ENCODE data around the gene OR7G2. TPM values are rescaled to one million over a fixed set of nuclear protein-coding genes. Genes with fewer than 3 reads are reported as not detected.

The OR7G2 gene
- total and polyA plus RNA-seq, 2 donors (not counting 3 experiments of a cell fraction or from before 2014, with no cell fraction given) = not detected

DNA sequence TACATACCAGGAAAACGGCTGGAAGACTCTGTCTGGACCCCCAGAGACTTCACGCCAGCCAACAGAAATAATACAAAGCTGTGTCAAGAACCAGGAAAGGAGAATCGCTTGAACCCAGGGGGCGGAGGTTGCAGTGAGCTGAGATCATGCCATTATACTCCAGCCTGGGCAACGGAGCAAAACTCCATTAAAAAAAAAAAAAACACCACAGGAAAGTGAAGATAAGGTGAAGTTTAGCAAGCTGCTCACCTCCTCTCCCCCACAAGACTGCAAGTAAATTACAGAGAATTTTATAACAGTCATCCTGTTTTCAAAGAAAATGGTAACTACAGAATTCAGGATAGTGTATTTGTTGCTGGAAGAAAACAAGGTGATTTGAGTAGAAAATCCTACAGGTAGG lies 9.3 kb upstream of the OR7G2 start:
- H3K36me3 ChIP-seq (ENCODE audit: control insufficient read depth in 2 of 2, extremely low read depth in 1 of 2, insufficient read depth in 2 of 2, low read length in 2 of 2) = no peaks in the 10 kb centered on the region
- dilution Hi-C loops (cut with MboI; ENCODE audit: extremely low pct_ligation_motif_present, low sequenced_read_pairs) = no loop called here
- no peaks in the 10 kb centered on the region for H3K9me3 ChIP-seq (replicated peaks; ENCODE audit: control insufficient read depth, insufficient read depth, low read length)
- DNase-seq (ENCODE audit: low read depth, low spot score) (no peak), FAIRE-seq (no peak)
- H3K9ac ChIP-seq (replicated peaks; ENCODE audit: extremely low read depth, insufficient read depth, low read length) = no peak overlapping the region
- no peaks in the 10 kb centered on the region for H3K27me3 ChIP-seq (ENCODE audit: control insufficient read depth in 2 of 2, insufficient read depth in 2 of 2, low read length in 2 of 2)
- ChIA-PET POLR2A (no interaction called here), CTCF (interaction anchor here (0.6 kb wide), 1 partner anchor 16 kb away, joined by 3 read pairs; no protein-coding TSS in a partner anchor)
- H3K27ac ChIP-seq (ENCODE audit: insufficient read depth, low read depth, low read length) = no peak overlapping the region
- H3K4me1 ChIP-seq (ENCODE audit: control insufficient read depth, extremely low read depth, insufficient read depth, low read length) = no peaks in the 10 kb centered on the region
- H3K79me2 ChIP-seq (ENCODE audit: control insufficient read depth, insufficient read depth, low read length) = no peaks in the 10 kb centered on the region
- H3K4me3 ChIP-seq (replicated peaks in 1 of 3; ENCODE audit: insufficient read depth in 1 of 3, low read depth in 1 of 3, low read length in 3 of 3) = no peak overlapping the region
- H3K9me1 ChIP-seq (replicated peaks; ENCODE audit: control insufficient read depth, extremely low read depth, insufficient read depth, low read length) = no peaks in the 10 kb centered on the region
- no TSS peak for BruUV-seq (replicated peaks)
- H3K4me2 ChIP-seq (ENCODE audit: insufficient read depth, low read length) = no peak overlapping the region
- intact Hi-C loops (cut with micrococcal nuclease) = no loop called here
- TF ChIP-seq POLR2AphosphoS5 (IDR thresholded peaks at IDR 0.05; ENCODE audit: insufficient read depth, low read depth, low read length) (no peak), JUN (IDR thresholded peaks at IDR 0.05; ENCODE audit: borderline replicate concordance, insufficient read depth, insufficient read length, low read depth) (no peak), GATA2 (IDR thresholded peaks at IDR 0.05; ENCODE audit: insufficient read depth, insufficient read length, low read depth, low read length) (no peak)
- TF ChIP-seq, protein P1, sequence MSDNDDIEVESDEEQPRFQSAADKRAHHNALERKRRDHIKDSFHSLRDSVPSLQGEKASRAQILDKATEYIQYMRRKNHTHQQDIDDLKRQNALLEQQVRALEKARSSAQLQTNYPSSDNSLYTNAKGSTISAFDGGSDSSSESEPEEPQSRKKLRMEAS (IDR thresholded peaks at IDR 0.05; ENCODE audit: insufficient read depth, insufficient read length) = no peak
- H4K20me1 ChIP-seq (replicated peaks; ENCODE audit: control insufficient read depth, extremely low read depth, insufficient read depth, low read length) = no peaks in the 10 kb centered on the region
- H2AFZ ChIP-seq (ENCODE audit: low read depth, low read length) = no peak overlapping the region

- H4K20me1 ChIP-seq (replicated peaks; ENCODE audit: control insufficient read depth, extremely low read depth, insufficient read depth, low read length) = no peaks in the 10 kb centered on the region
- H3K9ac ChIP-seq (replicated peaks; ENCODE audit: extremely low read depth, insufficient read depth, low read length) = no peak within 1 kb of the TSS
- no peaks in the 10 kb centered on the region for H3K79me2 ChIP-seq (ENCODE audit: control insufficient read depth, insufficient read depth, low read length)
- DNase-seq (ENCODE audit: low read depth, low spot score) = no peak
- no peaks in the 10 kb centered on the region for H3K9me3 ChIP-seq (replicated peaks; ENCODE audit: control insufficient read depth, insufficient read depth, low read length)
- H3K4me2 ChIP-seq (ENCODE audit: insufficient read depth, low read length) = no peak within 1 kb of the TSS
- no peaks in the 10 kb centered on the region for H3K36me3 ChIP-seq (ENCODE audit: control insufficient read depth in 2 of 2, extremely low read depth in 1 of 2, insufficient read depth in 2 of 2, low read length in 2 of 2)
- CTCF ChIA-PET = no interaction called here
- intact Hi-C loops (cut with micrococcal nuclease) = no loop called here
- H3K27ac ChIP-seq (ENCODE audit: insufficient read depth, low read depth, low read length) = no peak within 1 kb of the TSS
- dilution Hi-C loops (cut with MboI; ENCODE audit: extremely low pct_ligation_motif_present, low sequenced_read_pairs) = no loop called here
- BruUV-seq (replicated peaks) = no TSS peak
- no peaks in the 10 kb centered on the region for H3K4me1 ChIP-seq (ENCODE audit: control insufficient read depth, extremely low read depth, insufficient read depth, low read length)
- POLR2A ChIA-PET = interaction anchor here (0.7 kb wide), 1 partner anchor 54 kb away, joined by 6 read pairs; no protein-coding TSS in a partner anchor
- no peak within 1 kb of the TSS for H3K4me3 ChIP-seq (replicated peaks in 1 of 3; ENCODE audit: insufficient read depth in 1 of 3, low read depth in 1 of 3, low read length in 3 of 3)
- no peaks in the 10 kb centered on the region for H3K27me3 ChIP-seq (ENCODE audit: control insufficient read depth in 2 of 2, insufficient read depth in 2 of 2, low read length in 2 of 2)
- no peak for FAIRE-seq
- TF ChIP-seq JUN (IDR thresholded peaks at IDR 0.05; ENCODE audit: borderline replicate concordance, insufficient read depth, insufficient read length, low read depth) (no peak), MYC (IDR thresholded peaks at IDR 0.05; ENCODE audit: low read depth, low read length) (no peak), GATA2 (IDR thresholded peaks at IDR 0.05; ENCODE audit: insufficient read depth, insufficient read length, low read depth, low read length) (no peak), FOS (IDR thresholded peaks at IDR 0.05; ENCODE audit: borderline replicate concordance, insufficient read depth, low read length) (no peak), POLR2A (IDR thresholded peaks at IDR 0.05; ENCODE audit: low read depth, low read length) (no peak), EZH2 (IDR thresholded peaks at IDR 0.05; ENCODE audit: borderline replicate concordance, low read depth, low read length, severe bottlenecking) (no peak), POLR2AphosphoS5 (IDR thresholded peaks at IDR 0.05; ENCODE audit: insufficient read depth, low read depth, low read length) (no peak)
- TF ChIP-seq, protein P2, sequence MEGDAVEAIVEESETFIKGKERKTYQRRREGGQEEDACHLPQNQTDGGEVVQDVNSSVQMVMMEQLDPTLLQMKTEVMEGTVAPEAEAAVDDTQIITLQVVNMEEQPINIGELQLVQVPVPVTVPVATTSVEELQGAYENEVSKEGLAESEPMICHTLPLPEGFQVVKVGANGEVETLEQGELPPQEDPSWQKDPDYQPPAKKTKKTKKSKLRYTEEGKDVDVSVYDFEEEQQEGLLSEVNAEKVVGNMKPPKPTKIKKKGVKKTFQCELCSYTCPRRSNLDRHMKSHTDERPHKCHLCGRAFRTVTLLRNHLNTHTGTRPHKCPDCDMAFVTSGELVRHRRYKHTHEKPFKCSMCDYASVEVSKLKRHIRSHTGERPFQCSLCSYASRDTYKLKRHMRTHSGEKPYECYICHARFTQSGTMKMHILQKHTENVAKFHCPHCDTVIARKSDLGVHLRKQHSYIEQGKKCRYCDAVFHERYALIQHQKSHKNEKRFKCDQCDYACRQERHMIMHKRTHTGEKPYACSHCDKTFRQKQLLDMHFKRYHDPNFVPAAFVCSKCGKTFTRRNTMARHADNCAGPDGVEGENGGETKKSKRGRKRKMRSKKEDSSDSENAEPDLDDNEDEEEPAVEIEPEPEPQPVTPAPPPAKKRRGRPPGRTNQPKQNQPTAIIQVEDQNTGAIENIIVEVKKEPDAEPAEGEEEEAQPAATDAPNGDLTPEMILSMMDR (IDR thresholded peaks at IDR 0.05; ENCODE audit: extremely low read depth in 1 of 2, insufficient read depth in 1 of 2, low read depth in 1 of 2, low read length in 2 of 2) = no peak
- TF ChIP-seq, protein P1 (IDR thresholded peaks at IDR 0.05; ENCODE audit: insufficient read depth, insufficient read length) = no peak
- no peak within 1 kb of the TSS for H2AFZ ChIP-seq (ENCODE audit: low read depth, low read length)
- H3K9me1 ChIP-seq (replicated peaks; ENCODE audit: control insufficient read depth, extremely low read depth, insufficient read depth, low read length) = no peaks in the 10 kb centered on the region
Observed at GRCh38 chr19:9115307-9115813, 8.1 kb upstream of the OR7G2 start, which contains the start of gene OR7G1. OR7G1 (minus strand) TSS chr19:9115763; CDS start chr19:9115763, 0 bp downstream.
